Thymus (tissue), 11 donors: ENCODE data around the gene SLPI. TPM values are rescaled to one million over a fixed set of nuclear protein-coding genes. Genes with fewer than 3 reads are reported as not detected.

ENCODE experiments used
- DNase-seq, 9 donors: peaks; one replicate each; pipeline ENCODE4 v3.0.0-alpha.2; 2013; ENCODE audit warnings: low spot score in 9 of 9, low read depth in 6 of 9, missing footprints in 1 of 9
- H3K27ac ChIP-seq, 2 donors: one replicate each; pipeline ENCODE4 v1.5.1; 2013; ENCODE audit warnings: control low read depth in 1 of 2, low read depth in 1 of 2, low read length in 1 of 2, mild to moderate bottlenecking in 1 of 2, moderate library complexity in 1 of 2
- H3K27me3 ChIP-seq, 2 donors: one replicate each; pipeline ENCODE4 v1.5.1; 2013; ENCODE audit warnings: low read length in 1 of 2; ENCODE audit not compliant: control insufficient read depth in 2 of 2, insufficient read depth in 1 of 2
- H3K36me3 ChIP-seq, 2 donors: one replicate each; pipeline ENCODE4 v1.5.1; 2013; ENCODE audit warnings: low read length in 1 of 2, mild to moderate bottlenecking in 1 of 2, moderate library complexity in 1 of 2; ENCODE audit not compliant: control insufficient read depth in 2 of 2, insufficient read depth in 2 of 2
- H3K4me1 ChIP-seq, 2 donors: one replicate each; pipeline ENCODE4 v1.5.1; 2013; ENCODE audit warnings: low read length in 2 of 2; ENCODE audit not compliant: control insufficient read depth in 2 of 2, insufficient read depth in 2 of 2
- H3K4me3 ChIP-seq, 2 donors: one replicate each; pipeline ENCODE4 v1.5.1; 2013; ENCODE audit warnings: low read length in 2 of 2, control low read depth in 1 of 2, mild to moderate bottlenecking in 1 of 2
- H3K9me3 ChIP-seq, 2 donors: one replicate each; pipeline ENCODE4 v1.5.1; 2013; ENCODE audit warnings: low read length in 1 of 2, mild to moderate bottlenecking in 1 of 2; ENCODE audit not compliant: control insufficient read depth in 2 of 2, insufficient read depth in 1 of 2
- WGBS: extraction: QIAGEN DNeasy Blood & Tissue Kit; methylation state at CpG from one replicate; pipeline ENCODE4 v1.1.7; 2013; 5-methylcytosine and 5-hydroxymethylcytosine counted together
- polyA plus RNA-seq: library from polyadenylated mRNA; stranded (reverse); fragments of 200-250 nt; gene quantifications from one replicate; pipeline ENCODE4 v1.2.3, GENCODE V29; 2013
- total RNA-seq: library from RNA; stranded (reverse); fragments of 120-200 nt; gene quantifications from one replicate; pipeline ENCODE4 v1.2.4, GENCODE V29; 2013
- donor health status: healthy.

Gene SLPI
- total and polyA plus RNA-seq, 2 donors = 28.0 to 663 TPM

DNA sequence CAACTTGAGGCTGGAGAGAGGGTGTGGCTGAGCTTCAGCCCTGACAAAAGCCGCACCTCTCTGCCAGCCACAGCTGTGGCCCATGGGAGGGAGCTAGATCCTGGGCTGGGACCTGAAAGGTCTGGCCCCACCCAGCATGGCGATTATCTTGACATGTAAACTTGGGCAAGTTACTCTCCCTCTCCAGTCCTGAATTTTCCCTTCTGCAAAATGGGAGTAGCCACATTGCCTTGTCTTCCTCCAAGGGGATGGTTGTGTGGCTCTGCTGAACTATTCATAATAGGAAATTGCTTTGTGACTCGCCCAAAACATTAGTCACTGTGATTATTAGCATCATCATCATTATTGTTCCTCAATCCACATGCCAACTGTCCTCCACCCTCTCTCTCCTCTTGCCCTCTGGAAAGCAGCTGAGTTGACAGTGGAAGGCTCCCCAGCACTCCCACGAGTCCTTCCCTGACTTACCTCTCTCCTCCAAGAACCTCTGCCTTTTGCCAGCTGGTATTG, 29.2 kb upstream of the SLPI start:
- Histone ChIP-seq H3K4me3 (no peak overlapping the region), H3K27ac (no peak overlapping the region), H3K9me3 (no peaks in the 10 kb centered on the region), H3K36me3 (no peaks in the 10 kb centered on the region), H3K4me1 (no peaks in the 10 kb centered on the region), H3K27me3 (peaks cover 0 to 8% of the 10 kb centered on the region in 2 donors)
- no peak for DNase-seq
- WGBS = 71% methylated on average over 4 of the region's 4 CpGs

DNA sequence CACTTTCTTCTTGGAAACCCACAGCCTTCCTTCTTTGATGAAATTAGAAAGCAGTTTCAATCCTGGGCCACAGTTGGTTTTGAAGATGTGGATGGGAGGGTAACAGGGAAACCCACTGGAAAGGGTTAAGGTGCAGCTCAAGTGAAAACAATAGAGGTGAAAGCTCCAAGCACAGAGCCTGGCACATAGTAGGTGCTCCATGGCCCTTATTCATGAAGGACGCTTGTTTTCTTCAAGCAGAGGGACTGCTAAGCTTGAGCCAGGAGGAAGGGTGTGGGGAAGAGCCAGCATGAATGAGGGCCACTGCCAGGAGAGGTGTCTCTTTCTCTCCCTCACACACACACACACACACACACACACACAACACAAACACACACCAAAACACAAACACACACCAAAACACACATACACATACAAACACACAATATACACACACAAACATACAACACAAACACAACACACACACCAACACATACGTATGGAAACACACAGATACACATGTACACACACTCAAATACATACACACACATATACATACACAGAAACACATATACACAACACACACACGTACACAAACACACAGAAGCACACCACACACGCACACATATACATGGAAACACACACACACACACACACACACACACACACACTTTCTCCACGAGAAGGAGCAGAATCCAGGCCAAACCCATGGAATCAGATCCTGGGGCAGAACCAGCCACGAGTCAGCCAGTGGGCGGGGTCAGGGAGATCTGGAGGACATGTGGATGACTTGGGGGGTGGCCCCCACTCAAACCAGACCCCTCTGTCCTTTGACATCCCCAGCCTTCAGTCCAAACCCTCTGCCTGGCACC, 28.6 kb upstream of the SLPI start:
- Histone ChIP-seq H3K27me3 (peaks cover 0 to 4% of the 10 kb centered on the region in 2 donors), H3K4me1 (no peaks in the 10 kb centered on the region), H3K27ac (no peak overlapping the region), H3K4me3 (no peak overlapping the region), H3K36me3 (no peaks in the 10 kb centered on the region), H3K9me3 (no peaks in the 10 kb centered on the region)
- no peak for DNase-seq
- WGBS = 87% methylated on average over 7 of the region's 7 CpGs

DNA sequence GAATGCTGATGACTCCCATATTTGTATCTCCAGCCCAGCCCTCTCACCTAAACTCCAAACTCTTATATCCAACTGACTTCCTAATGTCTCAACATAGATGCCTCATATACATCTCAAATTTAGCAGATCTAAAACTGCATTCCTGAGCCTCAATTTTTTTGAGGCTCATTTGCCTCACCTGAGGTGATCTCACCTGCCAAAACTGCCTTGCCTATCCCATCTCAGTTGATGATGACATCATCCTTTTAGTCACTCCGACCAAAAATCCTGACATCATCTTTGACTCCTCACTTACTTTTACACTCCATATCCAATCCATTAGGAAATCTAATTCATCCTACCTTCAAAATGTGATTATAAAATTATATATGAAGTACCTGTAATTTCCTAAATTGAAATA, 25.6 kb upstream of the SLPI start:
- Histone ChIP-seq H3K4me3 (no peak overlapping the region), H3K4me1 (no peaks in the 10 kb centered on the region), H3K27me3 (peaks cover 0 to 4% of the 10 kb centered on the region in 2 donors), H3K9me3 (no peaks in the 10 kb centered on the region), H3K36me3 (no peaks in the 10 kb centered on the region), H3K27ac (no peak overlapping the region)
- DNase-seq = no peak
- 97% methylated on average over 1 of the region's 1 CpG for WGBS

DNA sequence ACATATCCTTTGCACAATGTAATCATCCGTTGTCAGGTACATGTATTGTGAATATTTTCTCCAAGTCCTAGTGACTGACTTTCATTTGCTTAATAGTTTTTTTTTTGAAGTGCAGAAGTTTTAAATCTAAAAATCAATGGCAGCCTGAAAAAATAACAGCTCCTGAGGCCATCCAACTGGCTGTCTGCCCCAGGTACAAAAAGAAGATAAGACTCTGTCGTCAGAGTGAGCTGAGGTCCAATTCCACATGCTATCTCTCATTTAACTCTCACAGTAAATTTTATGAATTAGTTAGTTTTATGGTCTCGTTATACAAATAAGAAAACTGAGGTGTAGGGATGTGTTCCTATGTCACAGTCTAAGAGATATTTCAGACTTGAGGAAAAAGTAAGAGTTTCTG, 21.0 kb upstream of the SLPI start:
- Histone ChIP-seq H3K27ac (no peak overlapping the region), H3K4me3 (no peak overlapping the region), H3K9me3 (no peaks in the 10 kb centered on the region), H3K4me1 (no peaks in the 10 kb centered on the region), H3K36me3 (no peaks in the 10 kb centered on the region), H3K27me3 (no peaks in the 10 kb centered on the region)
- DNase-seq = no peak
- WGBS = 93% methylated on average over 3 of the region's 3 CpGs

DNA sequence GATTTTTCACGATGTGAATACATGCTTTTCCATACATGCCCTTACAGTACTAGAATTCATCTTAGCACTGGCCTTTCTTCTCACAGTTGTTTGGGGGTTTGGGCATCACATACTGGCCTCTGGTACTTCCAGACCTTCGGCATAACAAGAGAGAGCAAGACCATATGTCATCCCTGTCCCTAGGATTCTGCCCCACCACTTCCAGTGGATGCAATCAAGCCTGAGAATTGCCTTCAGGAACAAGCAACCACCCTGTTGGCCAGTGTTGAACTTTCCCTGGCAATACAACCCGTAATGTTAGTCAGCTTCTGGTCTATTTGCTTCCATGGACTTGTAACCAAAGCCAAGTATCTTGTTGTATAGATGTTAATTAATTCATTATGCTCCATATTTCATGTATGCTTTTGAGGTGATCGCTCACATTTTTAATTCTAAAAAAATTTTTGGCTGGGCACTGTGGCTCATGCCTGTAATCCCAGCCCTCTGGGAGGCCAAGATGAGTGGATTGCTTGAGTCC, 15.4 kb upstream of the SLPI start:
- WGBS = 89% methylated on average over 4 of the region's 4 CpGs
- Histone ChIP-seq H3K9me3 (no peaks in the 10 kb centered on the region), H3K27ac (no peak overlapping the region), H3K27me3 (no peaks in the 10 kb centered on the region), H3K36me3 (no peaks in the 10 kb centered on the region), H3K4me3 (no peak overlapping the region), H3K4me1 (no peaks in the 10 kb centered on the region)
- DNase-seq = no peak

DNA sequence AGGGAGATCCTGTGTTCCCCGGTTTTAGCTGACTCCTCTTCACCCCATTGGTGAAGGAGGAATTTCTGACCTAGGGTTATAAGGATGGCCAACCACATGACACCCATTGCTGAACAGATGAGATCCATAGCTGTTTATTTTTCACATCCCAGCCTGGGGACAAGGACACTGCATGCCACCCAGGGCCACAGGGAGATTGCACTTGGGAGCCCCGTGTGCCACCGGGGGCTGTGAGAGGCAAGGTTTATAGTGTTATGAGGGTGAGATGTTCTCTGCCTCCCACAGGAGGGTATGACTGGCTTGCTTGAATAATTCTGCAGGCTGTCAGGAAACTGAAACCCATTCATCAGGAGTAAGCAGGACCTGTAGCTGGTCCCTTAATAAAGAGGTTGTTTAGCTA, 14.7 kb upstream of the SLPI start:
- Histone ChIP-seq H3K27ac (no peak overlapping the region), H3K4me1 (no peaks in the 10 kb centered on the region), H3K4me3 (no peak overlapping the region), H3K27me3 (no peaks in the 10 kb centered on the region), H3K9me3 (no peaks in the 10 kb centered on the region), H3K36me3 (no peaks in the 10 kb centered on the region)
- WGBS = 82% methylated on average over 3 of the region's 3 CpGs
- DNase-seq = no peak

DNA sequence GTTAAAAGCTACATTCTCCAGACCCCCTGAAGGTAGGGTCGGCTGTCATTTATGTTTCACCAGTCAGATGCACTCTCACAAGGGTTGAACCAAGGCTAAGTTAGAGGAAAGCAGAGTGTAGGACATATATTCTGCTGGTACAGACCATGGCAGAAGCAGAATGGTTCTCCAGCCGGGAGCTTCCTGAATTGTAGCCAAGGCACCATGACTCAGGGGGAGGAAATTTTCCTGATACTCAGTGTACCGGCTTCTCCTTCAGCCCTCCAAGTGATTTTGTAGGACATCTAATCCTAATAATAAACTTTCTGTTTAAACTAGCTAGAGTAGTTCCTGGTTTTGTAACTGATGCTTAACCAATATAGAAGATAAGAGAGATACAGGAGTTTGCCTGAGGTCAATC, 14.2 kb upstream of the SLPI start:
- Histone ChIP-seq H3K27ac (no peak overlapping the region), H3K4me3 (no peak overlapping the region), H3K27me3 (no peaks in the 10 kb centered on the region), H3K9me3 (no peaks in the 10 kb centered on the region), H3K4me1 (no peaks in the 10 kb centered on the region), H3K36me3 (no peaks in the 10 kb centered on the region)
- 90% methylated on average over 3 of the region's 3 CpGs for WGBS
- DNase-seq = no peak

DNA sequence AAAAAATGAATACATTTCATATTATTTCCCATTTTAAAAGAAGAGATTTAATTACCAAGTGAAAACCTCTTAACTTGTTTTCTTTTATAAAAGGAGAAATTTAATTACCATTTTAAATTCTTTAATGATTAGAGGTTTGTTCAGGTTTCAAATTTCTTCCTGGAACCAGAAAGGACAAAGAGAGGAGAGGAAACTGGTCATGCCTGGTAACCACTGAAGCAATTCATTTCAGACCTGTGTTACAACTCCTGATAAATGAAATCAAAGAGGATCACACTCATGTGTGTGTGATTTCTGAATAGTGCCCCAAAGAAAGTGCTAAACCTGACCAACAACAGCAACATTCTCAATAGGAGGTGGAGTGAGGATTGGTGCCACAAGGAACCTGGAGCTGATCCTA, 12.6 kb upstream of the SLPI start:
- Histone ChIP-seq H3K4me3 (no peak overlapping the region), H3K36me3 (no peaks in the 10 kb centered on the region), H3K4me1 (no peaks in the 10 kb centered on the region), H3K27ac (no peak overlapping the region), H3K9me3 (no peaks in the 10 kb centered on the region), H3K27me3 (no peaks in the 10 kb centered on the region)
- DNase-seq = no peak

DNA sequence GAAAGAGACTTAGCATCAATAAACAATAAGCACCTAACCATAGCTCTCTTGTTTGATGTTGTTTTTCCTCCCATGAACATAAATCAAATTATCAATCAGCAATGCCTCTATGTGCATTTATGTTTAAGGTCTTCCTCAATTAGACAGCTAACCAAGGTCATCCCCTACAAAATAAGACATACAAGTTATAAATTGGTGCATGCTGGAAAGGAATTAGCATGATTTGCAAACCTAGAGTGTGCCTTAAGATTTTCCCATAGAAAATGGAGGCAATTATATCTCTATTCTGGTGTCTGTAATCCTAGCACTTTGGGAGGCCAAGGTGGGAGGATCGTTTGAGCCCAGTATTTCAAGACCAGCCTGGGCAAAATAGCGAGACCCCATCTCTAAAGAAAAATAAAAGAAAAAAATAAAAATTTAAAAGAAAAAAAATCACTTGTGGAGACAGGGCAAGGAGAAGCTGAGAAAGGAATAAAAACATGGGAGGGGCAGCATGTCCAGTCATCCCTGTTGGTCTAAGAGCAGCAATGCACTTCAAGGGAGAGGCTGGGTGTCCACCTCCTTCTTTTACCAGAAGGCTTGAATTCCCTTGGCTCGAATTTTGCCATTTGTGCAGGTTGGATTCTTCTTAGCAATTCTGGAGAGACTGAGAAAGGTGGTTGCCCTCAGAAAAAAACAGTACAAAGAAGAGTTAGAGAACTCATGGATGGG, 9.3 kb upstream of the SLPI start:
- Histone ChIP-seq H3K9me3 (no peaks in the 10 kb centered on the region), H3K4me1 (no peaks in the 10 kb centered on the region), H3K27ac (no peak overlapping the region), H3K36me3 (no peaks in the 10 kb centered on the region), H3K4me3 (no peak overlapping the region), H3K27me3 (no peaks in the 10 kb centered on the region)
- DNase-seq = no peak
- 90% methylated on average over 3 of the region's 3 CpGs for WGBS
